ENCODE measurements around the gene SMG7. TPM values are rescaled to one million over a fixed set of nuclear protein-coding genes. Genes with fewer than 3 reads are reported as not detected.

SMG7 gene
- total and polyA plus RNA-seq, 10 of the 15 experiments (the other 5 are each of a cell fraction or from before 2014, with no cell fraction given) = 9.5 to 65.4 (median 42.7) TPM

- Histone ChIP-seq H3K27me3 (replicated peaks in 1 of 2; ENCODE audit: control insufficient read depth in 2 of 2, insufficient read depth in 2 of 2, low read length in 1 of 2) (no peaks in the 10 kb centered on the region), H3K36me3 (ENCODE audit: control insufficient read depth in 2 of 2, insufficient read depth in 2 of 2, low read length in 1 of 2) (peaks cover 0 to 41% of the 10 kb centered on the region in 2 experiments; a peak in 2 of 4 replicates), H2AFZ (ENCODE audit: control insufficient read depth, low read depth, low read length) (no peak overlapping the region), H3K27ac (ENCODE audit: control insufficient read depth, insufficient read depth) (no peak overlapping the region), H3K4me3 (no peak overlapping the region), H3K4me1 (ENCODE audit: control insufficient read depth, insufficient read depth, low read length) (peaks cover 9% of the 10 kb centered on the region), H3K79me2 (ENCODE audit: control insufficient read depth, insufficient read depth, low read length) (no peaks in the 10 kb centered on the region), H4K20me1 (ENCODE audit: control insufficient read depth, insufficient read depth) (no peaks in the 10 kb centered on the region), H3K9ac (ENCODE audit: control insufficient read depth, insufficient read depth, low read length) (no peak overlapping the region), H3K9me3 (replicated peaks; ENCODE audit: control insufficient read depth, insufficient read depth, low read length) (no peaks in the 10 kb centered on the region), H3K4me2 (ENCODE audit: control insufficient read depth, insufficient read depth) (no peak overlapping the region)
- WGBS (ENCODE audit: insufficient coverage, insufficient replicate concordance, low lambda C conversion rate, missing lambda C conversion rate) = 83% methylated on average over 3 of the region's 3 CpGs
- CTCF ChIA-PET = interaction anchor here (1.2 to 1.7 kb wide), 3 partner anchors 10 to 106 kb away, joined by 3 to 7 read pairs (median 3); no protein-coding TSS in a partner anchor
- POLR2A ChIA-PET = interaction anchor here (0.7 to 1.7 kb wide), 2 partner anchors 8 to 35 kb away, joined by 3 to 5 read pairs; no protein-coding TSS in a partner anchor
- SMC1A ChIA-PET (ENCODE audit: uncharacterized antibody, unreplicated experiment) = interaction anchor here (1.0 to 5.1 kb wide), 7 partner anchors 10 to 80 kb away, joined by 3 to 37 read pairs (median 4); partner anchors contain the start of gene NCF2
- no TSS peak for BruUV-seq (replicated peaks)
- intact Hi-C loops (cut with micrococcal nuclease; ENCODE audit: unreplicated experiment) = no loop called here
- FAIRE-seq (no peak), ATAC-seq (no peak), DNase-seq (ENCODE audit: low read depth, low spot score) (no peak)
- RAD21 ChIA-PET (ENCODE audit: unreplicated experiment) = interaction anchor here (2.9 kb wide), 1 partner anchor 17 kb away, joined by 10 read pairs; no protein-coding TSS in a partner anchor
- in situ Hi-C loops (cut with MboI) = no loop called here
- no peak for TF ChIP-seq ZBTB11 (CRISPR knock-in tag; IDR thresholded peaks at IDR 0.05)
- no peak for TF ChIP-seq CREB1 (IDR thresholded peaks at IDR 0.05; ENCODE audit: low read depth)
- TF ChIP-seq TCF3 (IDR thresholded peaks at IDR 0.05; ENCODE audit: borderline replicate concordance, insufficient read depth, low read depth, low read length) = no peak
- TF ChIP-seq SUZ12 (IDR thresholded peaks at IDR 0.05; ENCODE audit: unreplicated experiment) = no peak
- TF ChIP-seq ZNF384 (IDR thresholded peaks at IDR 0.05; ENCODE audit: borderline replicate concordance, low read depth, low read length) = no peak
- no peak for TF ChIP-seq MEF2A (IDR thresholded peaks at IDR 0.05; ENCODE audit: insufficient read depth, low read depth, low read length)
- TF ChIP-seq YBX1 (IDR thresholded peaks at IDR 0.05) = no peak
- TF ChIP-seq IRF5 (IDR thresholded peaks at IDR 0.05; ENCODE audit: borderline replicate concordance) = no peak
These were observed 97.5 kb downstream of the SMG7 start for GRCh38 chr1:183569801-183570200.

Measured in GM12878 (cell line).